ENCODE measurements around the gene SOX21.

SOX21 gene

GRCh38 chr13:94674609-94675348 is 37.6 kb downstream of the SOX21 start:
- peak; percentile 46 for DNase-seq

- DNase-seq: no peak
These were observed 38.5 kb downstream of the SOX21 start for GRCh38 chr13:94673851-94674250.

GRCh38 chr13:94672400-94672799 is 39.9 kb downstream of the SOX21 start:
- DNase-seq: no peak

GRCh38 chr13:94667190-94667589 is 45.2 kb downstream of the SOX21 start:
- DNase-seq: no peak

GRCh38 chr13:94666065-94666464 is 46.3 kb downstream of the SOX21 start:
- no peak for DNase-seq

- DNase-seq: no peak
These were observed 47.5 kb downstream of the SOX21 start for GRCh38 chr13:94664889-94665288.

GRCh38 chr13:94662274-94662945 is 49.9 kb downstream of the SOX21 start:
- DNase-seq: no peak

GRCh38 chr13:94661406-94661805 is 50.9 kb downstream of the SOX21 start:
- no peak for DNase-seq

- no peak for DNase-seq
These were observed 51.5 kb downstream of the SOX21 start for GRCh38 chr13:94660695-94661326.
